PC-9 (cell line): ENCODE measurements around the gene SPATA20. TPM values are rescaled to one million over a fixed set of nuclear protein-coding genes. Genes with fewer than 3 reads are reported as not detected.

Source experiments
- BruUV-seq: library from RNA; stranded (reverse); fragments of 400-500 nt; replicated peaks from 2 replicates; lab custom pipeline; 2021; lab: Mats Ljungman, UMichigan
- CTCF ChIA-PET: fragments of 300-600 bp; sonication (Branson Sonifier 250); formaldehyde crosslinking; loops from one replicate; lab custom pipeline; 2022; ENCODE audit warnings: antibody characterized with exemption; lab: Charles Lee
- POLR2A ChIA-PET: fragments of 300-600 bp; sonication (Branson Sonifier 250); formaldehyde crosslinking; loops from one replicate; lab custom pipeline; 2022; ENCODE audit warnings: antibody characterized with exemption; ENCODE audit not compliant: unreplicated experiment; lab: Charles Lee
- DNase-seq, 2 experiments: peaks; one replicate each; pipeline versions ENCODE4 v3.0.0 to v3.0.0-alpha.2; 2015 to 2022; ENCODE audit warnings: mixed read lengths in 1 of 2
- H2AFZ ChIP-seq: fragments of 200-600 bp; sonication (generic); 2 replicates; pipeline ENCODE4 v1.8.1; 2017; ENCODE audit warnings: antibody characterized with exemption
- H3F3A ChIP-seq: fragments of 200-600 bp; sonication (generic); 2 replicates; pipeline ENCODE4 v1.8.1; 2017; ENCODE audit warnings: antibody characterized with exemption, mild to moderate bottlenecking, low read depth; ENCODE audit not compliant: insufficient read depth
- H3K27ac ChIP-seq: fragments of 200-600 bp; sonication (generic); 2 replicates; pipeline ENCODE4 v1.6.1; 2016; ENCODE audit warnings: mixed run types
- H3K27me3 ChIP-seq: fragments of 200-600 bp; sonication (generic); 2 replicates; pipeline ENCODE4 v1.6.1; 2016; ENCODE audit warnings: low read depth, mixed run types; ENCODE audit not compliant: insufficient read depth
- H3K36me3 ChIP-seq: fragments of 200-600 bp; sonication (generic); 2 replicates; pipeline ENCODE4 v1.6.1; 2016; ENCODE audit warnings: low read depth, mixed run types
- H3K4me1 ChIP-seq: fragments of 200-600 bp; sonication (generic); replicated peaks from 2 replicates; pipeline ENCODE4 v1.6.1; 2016; ENCODE audit warnings: mixed run types; ENCODE audit not compliant: insufficient read depth
- H3K4me2 ChIP-seq: fragments of 200-600 bp; sonication (generic); 2 replicates; pipeline ENCODE4 v1.6.1; 2017; ENCODE audit warnings: mixed run types
- H3K4me3 ChIP-seq: fragments of 200-600 bp; sonication (generic); 2 replicates; pipeline ENCODE4 v1.6.1; 2016; ENCODE audit warnings: mixed run types
- H3K79me2 ChIP-seq: fragments of 200-600 bp; sonication (generic); 2 replicates; pipeline ENCODE4 v1.6.1; 2017; ENCODE audit warnings: low read depth, mixed run types
- H3K9me2 ChIP-seq: fragments of 200-600 bp; sonication (generic); 2 replicates; pipeline ENCODE4 v1.8.1; 2017; ENCODE audit warnings: mild to moderate bottlenecking; ENCODE audit not compliant: insufficient read depth
- H3K9me3 ChIP-seq: fragments of 200-600 bp; sonication (generic); 2 replicates; pipeline ENCODE4 v1.8.1; 2016; ENCODE audit warnings: low read depth; ENCODE audit not compliant: insufficient read depth
- H4K20me1 ChIP-seq: fragments of 200-600 bp; sonication (generic); 2 replicates; pipeline ENCODE4 v1.8.1; 2017; ENCODE audit not compliant: insufficient read depth
- CTCF ChIP-seq: fragments of 200-600 bp; sonication (generic); conservative IDR thresholded peaks from 2 replicates; pipeline ENCODE4 v1.6.1; 2017; ENCODE audit warnings: mixed run types, antibody characterized with exemption, mild to moderate bottlenecking, moderate library complexity
- EZH2 ChIP-seq: fragments of 200-600 bp; sonication (generic); IDR thresholded peaks from 2 replicates; pipeline ENCODE4 v1.8.0; 2017; ENCODE audit warnings: antibody characterized with exemption, low read depth
- intact Hi-C: fragments of 100-400 bp; cut with micrococcal nuclease; formaldehyde crosslinking; loops from one replicate; pipeline ENCODE4 v1.10.0; 2022; ENCODE audit not compliant: unreplicated experiment
- total RNA-seq: library from RNA; stranded (reverse); gene quantifications from 2 replicates; pipeline ENCODE4 v1.2.3, GENCODE V29; 2021

SPATA20 gene
- total RNA-seq, 1 experiment from 2014 or later = 41.5 TPM

DNA sequence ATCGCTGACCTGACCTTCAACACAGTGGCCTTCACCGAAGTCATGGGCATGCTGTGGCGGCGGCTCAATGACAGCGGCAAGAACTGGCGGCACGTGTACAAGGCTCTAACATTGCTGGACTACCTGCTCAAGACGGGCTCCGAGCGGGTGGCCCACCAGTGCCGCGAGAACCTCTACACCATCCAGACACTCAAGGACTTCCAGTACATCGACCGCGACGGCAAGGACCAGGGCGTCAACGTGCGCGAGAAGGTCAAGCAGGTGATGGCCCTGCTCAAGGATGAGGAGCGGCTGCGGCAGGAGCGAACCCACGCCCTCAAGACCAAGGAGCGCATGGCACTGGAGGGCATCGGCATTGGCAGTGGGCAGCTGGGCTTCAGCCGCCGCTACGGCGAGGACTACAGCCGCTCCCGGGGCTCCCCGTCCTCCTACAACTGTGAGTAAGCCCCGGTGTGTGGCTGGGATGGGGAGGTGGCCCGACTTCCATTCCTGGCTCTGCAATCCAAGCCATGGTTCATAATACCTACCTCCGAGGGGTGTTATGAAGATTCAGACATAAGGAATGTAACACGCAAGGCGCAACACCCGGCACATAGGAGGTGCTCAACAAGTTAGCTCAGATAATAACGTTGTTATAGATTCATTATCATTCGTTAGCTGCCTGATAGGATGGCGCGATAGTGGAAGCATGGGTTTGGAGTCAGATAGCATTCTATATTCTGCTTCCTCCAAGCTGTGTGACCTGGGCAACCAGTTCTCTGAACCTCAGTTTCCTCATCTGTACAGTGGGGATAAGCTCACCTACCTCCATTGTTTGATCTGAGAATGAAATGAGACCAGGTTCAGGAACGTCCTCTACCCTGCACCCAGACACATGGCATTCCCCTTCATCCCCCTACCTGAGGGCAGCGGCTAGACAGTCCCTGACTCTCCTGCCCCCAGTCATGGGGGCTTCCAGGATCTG, 10.0 kb upstream of the SPATA20 start:
- H3F3A ChIP-seq = peaks cover 26% of the 10 kb centered on the region
- H3K36me3 ChIP-seq = peaks cover 4% of the 10 kb centered on the region; the same call in 1 of the 2 replicates
- H3K27me3 ChIP-seq = no peaks in the 10 kb centered on the region
- ChIA-PET CTCF (no interaction called here), POLR2A (no interaction called here)
- H3K9me3 ChIP-seq = no peaks in the 10 kb centered on the region
- no peak overlapping the region for H3K4me2 ChIP-seq
- no peaks in the 10 kb centered on the region; the same call in none of the 2 replicates for H4K20me1 ChIP-seq
- no peak for DNase-seq
- H3K4me3 ChIP-seq = no peak overlapping the region
- H3K4me1 ChIP-seq = peaks cover 29% of the 10 kb centered on the region
- TF ChIP-seq CTCF (no peak), EZH2 (no peak)
- H3K27ac ChIP-seq = no peak overlapping the region
- H2AFZ ChIP-seq = no peak overlapping the region
- peaks cover 34% of the 10 kb centered on the region for H3K79me2 ChIP-seq
- intact Hi-C loops = no loop called here
- no peaks in the 10 kb centered on the region for H3K9me2 ChIP-seq
- no TSS peak for BruUV-seq

GRCh38 chr17:50537721-50538548, 9.0 kb upstream of the SPATA20 start:
- no peak for TF ChIP-seq EZH2
- no peak for TF ChIP-seq CTCF
- no peak for DNase-seq
- H3K9me3 ChIP-seq = no peaks in the 10 kb centered on the region
- H3K4me3 ChIP-seq = no peak overlapping the region
- H3K36me3 ChIP-seq = peaks cover 4% of the 10 kb centered on the region; the same call in 1 of the 2 replicates
- no peak overlapping the region for H3K27ac ChIP-seq
- peaks cover 33% of the 10 kb centered on the region for H3F3A ChIP-seq
- BruUV-seq = no TSS peak
- no peak overlapping the region for H2AFZ ChIP-seq
- H4K20me1 ChIP-seq = no peaks in the 10 kb centered on the region; the same call in none of the 2 replicates
- peaks cover 29% of the 10 kb centered on the region for H3K4me1 ChIP-seq
- ChIA-PET CTCF (no interaction called here), POLR2A (no interaction called here)
- no peaks in the 10 kb centered on the region for H3K9me2 ChIP-seq
- intact Hi-C loops = no loop called here
- H3K27me3 ChIP-seq = no peaks in the 10 kb centered on the region
- no peak overlapping the region for H3K4me2 ChIP-seq
- H3K79me2 ChIP-seq = peaks cover 26% of the 10 kb centered on the region
